C4-2B (cell line): ENCODE measurements around the gene NEU2.
"Not testable (repeated sequence)": the region's sequence is repeated elsewhere in the genome, so short reads cannot be mapped to it uniquely, and the experiment has no call there.

Experiments
- H3K27ac ChIP-seq: fragments of 450-650 bp; 2 replicates; pipeline ENCODE4 v1.5.1; 2017
- ZFX ChIP-seq: fragments of 450-650 bp; IDR thresholded peaks from 2 replicates; pipeline ENCODE4 v1.6.1; 2017
- TF ChIP-seq, protein P1 (sequence below): fragments of 450-650 bp; conservative IDR thresholded peaks from 2 replicates; pipeline ENCODE4 v1.5.1; 2017; ENCODE audit warnings: mild to moderate bottlenecking

The NEU2 gene

DNA sequence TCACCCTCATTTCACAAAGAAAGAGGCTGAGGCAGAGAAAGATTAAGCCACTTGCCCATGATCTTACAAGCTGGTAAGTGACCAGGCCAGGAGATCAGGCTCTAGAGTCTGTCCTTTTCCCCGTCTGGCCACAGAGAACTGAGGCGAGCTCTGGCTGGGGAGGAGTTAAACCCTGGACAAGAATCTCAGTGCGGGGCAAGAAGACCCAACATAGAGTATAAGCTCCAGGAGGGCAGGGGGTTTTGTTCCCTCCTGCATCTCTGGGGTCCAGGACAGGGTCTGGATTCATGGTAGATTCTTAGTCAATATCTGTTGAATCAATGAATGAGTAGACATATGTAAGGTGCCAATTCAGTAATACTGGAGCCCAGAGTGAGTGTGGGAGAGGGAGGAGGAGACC lies 14.7 kb downstream of the NEU2 start:
- TF ChIP-seq, protein P1, sequence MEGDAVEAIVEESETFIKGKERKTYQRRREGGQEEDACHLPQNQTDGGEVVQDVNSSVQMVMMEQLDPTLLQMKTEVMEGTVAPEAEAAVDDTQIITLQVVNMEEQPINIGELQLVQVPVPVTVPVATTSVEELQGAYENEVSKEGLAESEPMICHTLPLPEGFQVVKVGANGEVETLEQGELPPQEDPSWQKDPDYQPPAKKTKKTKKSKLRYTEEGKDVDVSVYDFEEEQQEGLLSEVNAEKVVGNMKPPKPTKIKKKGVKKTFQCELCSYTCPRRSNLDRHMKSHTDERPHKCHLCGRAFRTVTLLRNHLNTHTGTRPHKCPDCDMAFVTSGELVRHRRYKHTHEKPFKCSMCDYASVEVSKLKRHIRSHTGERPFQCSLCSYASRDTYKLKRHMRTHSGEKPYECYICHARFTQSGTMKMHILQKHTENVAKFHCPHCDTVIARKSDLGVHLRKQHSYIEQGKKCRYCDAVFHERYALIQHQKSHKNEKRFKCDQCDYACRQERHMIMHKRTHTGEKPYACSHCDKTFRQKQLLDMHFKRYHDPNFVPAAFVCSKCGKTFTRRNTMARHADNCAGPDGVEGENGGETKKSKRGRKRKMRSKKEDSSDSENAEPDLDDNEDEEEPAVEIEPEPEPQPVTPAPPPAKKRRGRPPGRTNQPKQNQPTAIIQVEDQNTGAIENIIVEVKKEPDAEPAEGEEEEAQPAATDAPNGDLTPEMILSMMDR = no peak
- TF ChIP-seq ZFX = no peak
- H3K27ac ChIP-seq = no peak overlapping the region

DNA sequence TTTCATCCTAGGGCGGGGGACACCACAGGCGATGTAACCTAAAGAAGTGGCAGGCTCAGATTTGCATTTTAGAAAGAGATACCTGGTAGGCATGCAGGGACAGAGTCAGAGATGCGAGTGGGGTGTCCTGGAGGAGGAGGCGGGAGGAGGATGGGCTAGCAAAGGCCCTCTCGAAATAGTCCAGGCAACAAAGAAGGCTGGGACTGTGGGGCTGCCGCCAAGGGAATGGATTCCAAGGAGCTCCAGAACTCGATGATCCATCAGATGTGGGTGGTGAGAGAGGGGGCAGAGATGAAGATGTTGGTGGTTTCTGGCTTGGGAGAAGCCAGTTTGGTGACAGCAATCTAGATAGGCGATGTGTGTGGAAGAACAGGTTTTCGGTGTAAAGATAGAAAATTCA lies 15.2 kb downstream of the NEU2 start:
- TF ChIP-seq, protein P1 = no peak
- H3K27ac ChIP-seq = no peak overlapping the region

DNA sequence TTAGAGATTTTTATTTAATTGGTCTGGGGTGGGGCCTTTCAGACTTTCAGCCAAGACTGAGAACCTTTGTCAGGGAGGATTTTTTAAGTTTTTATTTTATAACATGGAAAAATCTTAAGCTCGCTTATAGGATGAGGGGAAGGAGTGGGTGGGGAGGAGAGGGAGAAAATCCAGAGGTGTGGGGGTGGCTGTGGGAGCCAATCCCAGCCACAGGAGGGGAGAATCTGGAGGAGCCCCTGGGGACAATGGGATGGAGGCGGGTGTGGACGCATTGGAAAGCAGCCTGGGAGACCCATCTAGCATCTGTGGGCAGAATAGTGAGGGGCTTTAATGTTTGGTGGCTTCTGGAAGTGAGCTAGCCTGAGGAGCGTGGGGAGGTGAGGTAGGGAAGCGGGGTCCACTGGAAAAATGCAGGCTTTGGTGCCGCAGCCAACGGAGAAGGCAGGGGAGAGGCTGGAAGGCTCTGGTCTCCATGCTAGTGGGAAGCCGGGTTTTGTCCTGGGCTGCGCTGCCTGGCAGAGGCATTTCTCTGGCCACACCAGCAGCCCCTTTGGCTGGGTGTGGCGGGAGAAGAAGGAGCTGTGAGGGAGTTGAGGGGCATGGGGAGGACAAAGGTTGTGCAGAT lies 16.2 kb downstream of the NEU2 start:
- TF ChIP-seq ZFX = no peak
- TF ChIP-seq, protein P1 = no peak
- H3K27ac ChIP-seq = 0 out of 2 replicates have a peak overlapping the region, but pooled peaks have one; percentile 1

DNA sequence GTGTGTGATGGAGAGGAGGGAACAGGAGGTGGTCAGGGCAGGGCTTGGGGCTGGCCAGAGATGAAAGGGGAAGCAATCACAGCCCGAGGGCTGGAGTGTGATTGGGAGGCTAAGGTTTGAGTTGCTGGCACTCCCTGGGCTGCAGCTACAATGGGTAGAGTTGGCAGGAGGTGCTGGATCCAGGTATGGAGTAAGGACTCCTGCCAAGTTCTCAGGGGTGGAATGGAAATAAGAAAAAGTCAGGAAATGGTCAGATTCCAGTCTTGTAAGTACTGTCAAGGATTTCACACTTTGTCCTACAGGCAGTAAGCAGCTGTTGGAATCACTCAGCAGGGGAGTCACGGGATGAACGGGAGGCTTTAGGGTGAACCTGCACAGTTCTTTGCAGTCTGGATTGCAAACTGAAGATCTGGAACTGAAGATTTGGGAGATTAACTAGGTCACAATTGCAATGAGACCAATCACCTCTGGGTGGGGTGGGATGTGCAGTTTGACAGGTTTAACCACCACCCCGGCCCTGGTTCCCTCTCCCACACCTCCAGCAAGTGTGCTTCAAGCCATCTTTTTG lies 16.8 kb downstream of the NEU2 start:
- 0 out of 2 replicates have a peak overlapping the region, but pooled peaks have one; percentile 1 for H3K27ac ChIP-seq
- TF ChIP-seq, protein P1 = no peak
- no peak for TF ChIP-seq ZFX

DNA sequence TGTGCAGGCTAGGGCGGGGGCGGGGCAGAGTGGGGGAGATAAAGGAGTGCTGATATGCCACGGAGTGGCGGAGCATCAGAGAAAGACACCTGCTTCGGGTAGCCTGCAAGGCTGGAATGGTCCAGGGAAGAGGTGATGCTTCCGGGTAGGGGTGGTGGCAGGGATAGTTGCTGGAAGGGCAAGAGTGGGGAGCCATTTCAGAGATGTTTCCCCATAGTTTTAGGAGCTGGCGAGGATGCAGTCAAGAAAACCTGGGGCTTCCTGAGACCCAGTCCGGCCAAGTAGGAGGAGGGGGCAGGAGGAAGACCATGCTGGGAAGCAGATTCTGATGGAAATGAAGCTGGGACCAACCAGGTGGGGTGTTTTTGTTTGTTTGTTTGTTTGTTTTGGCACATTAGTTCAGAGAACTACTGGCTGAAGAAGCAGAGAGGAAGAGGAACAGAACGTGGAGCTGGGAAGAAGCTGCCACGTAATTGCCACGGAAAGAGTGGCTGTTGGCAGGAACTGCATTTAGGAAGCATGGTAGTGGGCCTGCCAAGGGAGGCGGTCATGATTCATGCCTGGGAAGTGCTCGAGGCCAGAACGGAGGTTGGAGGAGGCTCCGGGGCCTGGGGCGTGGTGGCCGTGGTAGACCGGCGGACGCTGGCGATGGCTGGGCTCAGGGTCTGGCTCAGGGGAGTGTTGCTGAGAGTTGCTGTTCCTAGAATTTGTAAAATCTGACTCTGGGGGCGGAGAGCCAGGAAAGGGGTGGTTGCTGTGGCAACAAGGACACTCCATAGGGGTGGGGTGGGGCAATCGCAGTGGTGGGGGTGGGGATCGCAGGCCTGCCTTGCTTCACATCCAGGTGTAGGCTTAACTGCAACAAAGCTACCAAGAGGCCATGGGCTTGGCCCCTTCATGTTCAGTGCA lies 19.0 kb downstream of the NEU2 start:
- no peak overlapping the region for H3K27ac ChIP-seq
- TF ChIP-seq ZFX = no peak
- TF ChIP-seq, protein P1 = no peak

DNA sequence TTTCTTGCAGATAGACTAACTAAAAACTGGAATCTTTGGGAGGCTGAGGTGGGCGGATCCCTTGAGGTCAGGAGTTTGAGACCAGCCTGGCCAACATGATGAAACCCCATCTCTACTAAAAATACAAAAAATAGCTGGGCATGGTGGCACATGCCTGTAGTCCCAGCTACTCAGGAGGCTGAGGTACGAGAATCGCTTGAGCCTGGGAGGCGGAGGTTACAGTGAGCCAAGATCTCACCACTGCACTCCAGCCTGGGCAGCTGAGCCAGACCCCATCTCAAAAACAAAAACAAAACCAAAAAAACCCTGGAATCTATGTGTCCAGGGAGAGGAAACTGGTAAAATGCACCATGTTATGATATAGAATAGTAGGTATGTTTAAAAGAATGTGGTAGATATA lies 20.0 kb downstream of the NEU2 start:
- H3K27ac ChIP-seq = not testable (repeated sequence)

DNA sequence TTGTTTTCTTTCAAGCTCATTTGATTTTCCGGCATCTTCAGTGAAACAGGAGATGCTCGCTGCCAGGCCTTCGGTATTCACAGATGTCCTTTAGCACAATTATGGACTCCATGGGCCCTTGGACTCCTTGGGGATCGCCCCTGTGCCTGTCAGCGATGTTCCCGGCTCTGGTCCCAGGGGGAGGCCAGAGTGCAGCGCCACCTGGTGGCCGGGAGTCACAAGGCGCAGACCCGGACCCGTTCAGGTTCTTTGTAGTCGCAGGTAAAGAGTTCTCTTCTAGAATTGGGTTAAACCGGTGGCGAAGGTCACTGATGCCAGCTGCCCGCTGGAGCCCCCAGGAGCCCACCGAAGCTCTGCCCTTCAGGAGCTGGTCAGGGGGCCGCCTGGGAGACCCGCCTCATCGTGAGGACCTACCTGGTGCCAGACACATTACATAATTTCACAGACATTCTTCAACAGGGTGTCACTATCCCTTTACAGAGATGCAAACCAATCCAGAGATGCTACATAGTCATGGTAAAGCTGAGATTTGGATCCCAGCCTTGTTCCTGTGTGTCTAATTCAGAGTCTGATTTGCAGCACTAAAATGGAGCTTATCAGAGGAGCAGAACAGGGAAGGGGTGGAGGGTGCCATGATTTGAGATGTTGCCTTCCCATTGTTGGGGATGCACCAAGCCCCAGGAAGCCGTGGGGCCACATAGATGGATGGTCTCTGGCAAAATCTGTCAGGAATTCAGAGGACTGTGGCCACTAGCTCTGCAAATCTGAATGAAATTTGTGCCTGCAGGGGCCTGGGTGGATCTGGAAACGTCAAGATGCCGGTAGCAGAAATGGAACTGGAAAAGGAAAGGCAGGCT lies 21.7 kb downstream of the NEU2 start:
- no peak overlapping the region for H3K27ac ChIP-seq
- TF ChIP-seq ZFX = no peak
- TF ChIP-seq, protein P1 = peak; percentile 96
